Measurements from ENCODE around the gene MAFB. TPM values are rescaled to one million over a fixed set of nuclear protein-coding genes. Genes with fewer than 3 reads are reported as not detected.

Gene MAFB
- polyA plus RNA-seq, 4 donors = 19.3 to 135 (median 123) TPM

DNA sequence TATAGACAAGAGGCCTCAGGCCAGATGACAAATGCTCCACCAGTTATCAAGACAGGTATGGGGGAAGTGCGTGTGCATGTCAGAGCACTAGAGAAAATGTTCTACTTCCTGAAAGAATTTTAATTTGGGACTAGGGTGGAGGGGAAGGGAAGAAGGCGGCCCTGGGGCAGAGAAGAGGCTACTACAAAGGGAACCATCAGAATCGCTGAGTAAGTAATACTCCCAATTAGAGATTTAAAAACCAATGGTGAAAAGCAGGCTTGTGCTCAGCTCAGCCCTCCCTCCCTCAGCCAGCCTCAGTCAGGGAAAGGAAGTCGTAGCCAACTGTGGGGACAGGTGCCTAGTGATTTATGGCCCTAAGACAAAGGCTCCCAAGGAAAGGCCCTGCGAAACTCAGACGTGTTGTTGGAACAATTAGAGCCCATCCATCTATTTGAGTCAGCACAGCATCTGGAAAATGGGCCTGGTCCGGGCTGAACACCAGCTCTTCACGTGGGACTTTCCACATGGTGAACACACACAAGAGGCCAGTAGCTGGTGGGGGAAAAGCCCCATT, 15.0 kb upstream of the MAFB start:
- DNase-seq (ENCODE audit: low read depth in 4 of 4, low spot score in 3 of 4) = no peak

- no peak for DNase-seq (ENCODE audit: low read depth in 4 of 4, low spot score in 3 of 4)
These were observed 13.5 kb upstream of the MAFB start for GRCh38 chr20:40702504-40702903.

GRCh38 chr20:40698744-40699143, 9.7 kb upstream of the MAFB start:
- DNase-seq (ENCODE audit: low read depth in 4 of 4, low spot score in 3 of 4) = no peak

DNA sequence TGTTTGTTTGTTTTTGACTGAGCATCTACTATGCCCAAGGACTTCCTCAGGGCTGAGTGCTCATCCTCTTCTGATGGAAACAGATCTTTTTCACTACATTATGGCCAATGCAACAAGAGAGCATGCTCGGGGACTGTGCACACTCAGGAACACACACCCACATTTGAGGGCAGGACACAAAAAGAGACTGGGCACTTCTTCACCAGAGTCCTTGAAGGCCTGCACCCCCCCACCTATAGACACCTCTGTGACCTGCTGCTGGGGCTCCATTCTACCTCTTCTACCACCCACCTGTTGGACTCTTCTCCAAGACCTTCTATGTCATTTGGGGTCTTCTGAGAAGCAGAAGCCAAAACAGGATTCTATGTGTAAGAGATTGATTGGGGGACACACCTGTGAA, 9.2 kb upstream of the MAFB start:
- no peak for DNase-seq (ENCODE audit: low read depth in 4 of 4, low spot score in 3 of 4)

DNA sequence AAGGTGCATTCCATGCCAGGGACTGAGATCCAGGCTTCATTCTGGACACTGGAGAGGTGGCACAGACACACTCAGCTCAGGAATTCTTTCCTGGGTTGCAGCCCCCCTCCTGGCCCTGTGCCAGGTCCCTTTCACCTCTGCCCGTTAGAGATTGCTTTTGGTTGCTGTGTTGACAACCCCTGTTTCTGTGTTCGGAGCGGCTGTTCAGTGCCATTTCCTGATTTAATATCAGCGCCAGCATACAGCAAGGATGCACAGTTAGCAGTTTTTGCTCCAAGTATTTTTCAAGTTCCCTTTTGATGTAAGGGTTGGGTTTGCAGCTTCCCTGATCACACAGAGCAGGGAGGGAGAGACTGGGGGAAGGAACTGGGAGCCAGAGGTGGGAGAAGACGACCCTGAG, 8.5 kb upstream of the MAFB start:
- no peak for DNase-seq (ENCODE audit: low read depth in 4 of 4, low spot score in 3 of 4)

DNA sequence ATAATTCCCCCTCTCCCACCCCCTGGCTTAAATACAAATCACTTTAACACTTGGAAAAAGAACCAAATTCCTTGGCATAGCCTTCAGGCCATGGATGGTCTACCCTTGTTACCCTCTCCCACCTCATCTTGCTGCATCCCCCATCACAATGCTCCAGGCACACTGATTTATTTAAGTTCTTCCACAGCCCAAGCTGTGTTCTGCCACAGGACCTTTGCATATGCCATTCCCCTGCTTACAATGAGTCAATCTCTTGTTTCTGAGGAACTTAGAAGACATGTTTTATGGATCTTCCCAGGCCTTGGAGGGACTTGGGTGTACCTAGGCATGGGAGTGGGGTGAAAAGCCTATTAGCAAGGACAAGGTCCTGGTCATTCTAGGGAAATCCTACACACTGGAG, 6.2 kb upstream of the MAFB start:
- DNase-seq (ENCODE audit: low read depth in 4 of 4, low spot score in 3 of 4) = no peak

DNA sequence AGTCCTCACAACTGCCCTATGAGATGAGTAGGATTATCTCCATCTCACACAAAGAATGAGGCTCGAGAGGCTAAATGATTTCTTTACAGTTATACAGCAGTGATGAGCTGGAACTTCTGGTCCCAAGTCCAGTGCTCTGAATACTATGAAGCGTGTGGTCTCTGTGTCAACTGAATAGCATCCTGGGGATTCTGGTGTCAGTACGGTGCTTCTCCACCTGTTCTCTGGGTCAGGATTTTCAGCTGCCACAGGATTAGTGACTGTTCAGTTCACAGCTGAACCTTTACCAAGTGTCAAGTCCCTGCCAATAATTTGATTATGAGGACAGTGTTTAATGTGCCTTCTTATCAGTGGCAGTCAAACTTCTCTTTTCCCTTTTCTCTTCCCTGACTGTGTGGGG, 5.2 kb upstream of the MAFB start:
- no peak for DNase-seq (ENCODE audit: low read depth in 4 of 4, low spot score in 3 of 4)

DNA sequence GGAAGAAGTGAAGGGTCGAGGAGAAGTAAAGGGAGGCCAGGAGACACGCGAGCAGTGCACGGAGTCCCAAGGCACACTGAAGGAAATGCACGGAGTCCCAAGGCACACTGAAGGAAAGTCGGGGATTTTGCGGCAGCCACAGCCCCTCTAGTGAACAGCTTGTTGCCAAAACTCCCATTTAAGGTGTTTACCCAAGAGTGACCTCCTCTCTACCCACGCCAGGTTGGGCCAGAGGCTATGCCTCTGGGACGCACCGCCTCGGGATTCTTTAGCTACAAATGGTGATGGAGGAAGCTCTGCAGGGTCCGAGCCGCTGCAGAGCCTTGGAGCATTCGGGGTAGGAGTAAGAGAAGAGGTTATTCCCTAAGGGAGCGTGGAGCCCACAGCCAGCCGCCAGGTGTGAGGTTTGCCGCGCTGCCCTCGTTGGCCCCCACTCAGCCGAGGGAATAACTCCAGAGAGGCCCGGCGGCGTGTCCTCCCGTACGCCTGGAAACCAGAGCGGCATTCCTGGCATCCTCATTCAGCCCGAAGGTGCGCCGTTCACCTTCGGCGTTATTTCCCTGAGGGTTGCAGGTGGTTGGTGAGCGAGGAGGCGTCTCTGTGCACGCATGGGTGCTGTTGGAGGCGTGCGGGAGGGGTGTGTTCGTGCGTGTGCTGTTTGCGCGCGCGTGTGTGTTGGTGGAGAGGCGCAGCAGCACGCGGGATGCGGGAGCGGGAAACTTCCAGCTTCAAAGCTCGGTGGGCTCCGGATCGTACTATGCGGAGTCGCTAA, 3.4 kb upstream of the MAFB start:
- no peak for DNase-seq (ENCODE audit: low read depth in 4 of 4, low spot score in 3 of 4)

DNA sequence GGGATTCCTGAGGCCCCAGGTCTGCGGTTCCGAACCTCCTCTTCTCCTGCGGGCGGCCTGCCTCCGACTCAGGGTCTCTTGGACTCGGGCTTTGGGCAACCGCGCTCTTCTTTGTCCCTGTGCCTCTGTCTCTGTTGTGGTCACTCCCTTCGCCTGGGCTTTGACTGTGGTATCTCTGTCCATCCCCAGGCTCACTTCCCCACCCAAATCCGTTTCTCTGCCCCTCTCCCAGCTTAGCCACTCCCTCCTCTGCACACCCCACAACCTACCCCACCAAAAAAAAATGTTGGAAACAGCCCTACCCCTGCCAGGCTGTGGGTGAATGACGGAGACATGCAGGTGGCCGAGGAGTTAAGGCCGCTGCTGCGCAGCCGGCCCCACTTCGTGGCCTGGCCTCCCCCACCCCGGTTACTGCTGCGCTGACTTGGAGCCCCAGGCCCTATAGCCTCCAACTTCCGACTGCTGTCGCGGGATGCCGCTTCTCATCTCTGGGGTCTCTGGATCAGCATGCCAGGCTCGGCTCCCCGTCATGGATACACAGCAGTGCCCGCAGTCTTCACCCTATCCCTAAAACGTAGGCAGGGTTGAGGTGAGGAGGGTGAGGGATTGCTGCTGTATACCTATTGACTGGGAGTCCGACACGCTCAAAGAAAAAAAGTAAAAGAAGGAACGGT, 2.7 kb upstream of the MAFB start:
- DNase-seq (ENCODE audit: low read depth in 4 of 4, low spot score in 3 of 4) = no peak

- DNase-seq (ENCODE audit: low read depth in 4 of 4, low spot score in 3 of 4) = no peak
These were observed 2.0 kb upstream of the MAFB start for GRCh38 chr20:40690836-40691565.

DNA sequence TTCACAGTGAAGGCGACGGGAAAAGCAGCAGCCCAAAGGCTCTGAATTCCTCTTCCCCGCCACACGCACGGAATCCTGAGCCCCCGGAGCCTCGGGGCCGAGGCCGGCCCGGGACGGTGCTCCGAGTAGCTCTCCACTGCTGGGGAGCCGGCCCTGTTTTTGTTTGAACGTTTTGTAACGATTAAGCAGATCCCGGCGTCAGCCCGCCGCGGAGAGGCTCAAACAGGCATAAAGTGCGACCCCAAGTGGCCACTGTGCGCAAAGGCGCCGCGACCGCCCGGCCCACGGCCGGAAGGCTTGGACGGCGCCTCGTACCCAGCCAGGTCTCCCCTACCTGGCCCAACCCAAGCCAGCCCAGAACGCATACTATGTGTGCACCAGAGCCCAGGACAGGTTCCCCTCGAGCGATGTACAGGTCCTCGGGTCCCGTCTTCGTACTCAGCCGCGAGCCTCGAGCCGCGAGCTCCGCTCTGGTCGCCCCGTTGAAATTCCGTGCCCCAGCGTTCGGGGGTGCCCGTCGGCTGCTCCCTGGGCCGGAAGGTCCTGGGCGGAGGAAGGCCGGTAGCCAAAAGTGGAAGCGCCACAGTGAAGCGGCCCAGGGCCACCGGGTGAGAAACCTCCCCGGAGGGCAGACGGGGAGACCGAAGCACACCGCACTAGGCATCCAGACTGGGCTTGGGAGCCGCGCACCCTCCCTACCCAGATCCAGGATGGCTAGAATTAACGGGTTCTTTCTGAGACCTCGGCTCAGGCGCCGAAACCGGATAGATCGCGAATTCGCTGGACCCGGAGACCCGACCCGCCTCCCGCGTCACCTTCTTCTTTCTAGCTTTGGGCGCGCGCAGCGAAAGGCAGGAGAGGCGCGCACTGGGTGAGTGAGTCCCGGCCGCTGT, 1.2 kb upstream of the MAFB start:
- peak; percentile 81 to 86 (median 82) for DNase-seq (ENCODE audit: low read depth in 4 of 4, low spot score in 3 of 4)

- no peak for DNase-seq (ENCODE audit: low read depth in 4 of 4, low spot score in 3 of 4)
These were observed 622 bp downstream of the MAFB start for GRCh38 chr20:40688129-40689099.

- no peak for DNase-seq (ENCODE audit: low read depth in 4 of 4, low spot score in 3 of 4)
These were observed 1.5 kb downstream of the MAFB start for GRCh38 chr20:40687384-40688128.

GRCh38 chr20:40686893-40687292, 2.1 kb downstream of the MAFB start:
- DNase-seq (ENCODE audit: low read depth in 4 of 4, low spot score in 3 of 4) = no peak

DNA sequence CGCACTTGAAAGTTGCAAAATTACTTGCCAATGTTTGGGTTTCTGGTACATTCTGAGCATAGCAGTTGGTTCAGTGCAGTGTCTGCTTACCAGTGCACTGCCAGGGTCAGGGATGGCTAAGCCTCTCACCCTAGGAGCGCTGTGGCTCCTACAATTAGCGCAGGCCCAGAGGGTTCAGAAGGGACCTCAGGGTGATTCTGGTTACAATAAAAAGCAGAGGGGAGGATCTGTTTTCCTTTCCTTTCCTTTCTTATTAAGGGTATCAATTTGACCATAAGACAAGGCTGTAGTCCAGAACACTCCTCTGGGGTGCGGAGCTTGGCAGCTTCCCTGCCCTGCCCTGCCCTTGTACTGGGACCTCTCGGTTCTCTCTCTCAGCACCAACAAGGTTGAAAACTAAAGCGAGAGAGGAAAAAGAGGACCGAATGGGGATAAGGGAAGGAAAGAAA, 2.6 kb downstream of the MAFB start:
- no peak for DNase-seq (ENCODE audit: low read depth in 4 of 4, low spot score in 3 of 4)

DNA sequence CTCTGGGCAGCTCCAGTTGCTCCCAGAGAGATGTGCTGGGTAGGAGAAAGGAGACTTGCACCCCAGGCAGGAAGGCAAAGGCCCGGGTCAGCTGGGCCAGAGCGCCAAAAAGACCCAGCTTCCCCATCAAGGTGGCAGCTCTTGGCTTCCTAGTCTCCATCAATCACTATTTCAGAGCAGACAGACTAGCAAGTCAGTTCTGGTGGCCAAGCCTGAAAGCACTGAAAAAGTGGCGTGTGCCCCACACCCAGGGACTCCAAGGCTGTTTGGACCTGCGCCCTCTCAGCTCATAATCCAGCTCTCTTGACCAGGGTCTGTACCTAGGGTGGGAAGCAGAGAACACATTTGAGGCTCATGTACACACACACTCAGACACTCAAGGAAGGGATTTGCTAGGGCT, 3.7 kb downstream of the MAFB start:
- DNase-seq (ENCODE audit: low read depth in 4 of 4, low spot score in 3 of 4) = no peak

GRCh38 chr20:40683894-40684268, 5.2 kb downstream of the MAFB start:
- DNase-seq (ENCODE audit: low read depth in 4 of 4, low spot score in 3 of 4) = no peak

DNA sequence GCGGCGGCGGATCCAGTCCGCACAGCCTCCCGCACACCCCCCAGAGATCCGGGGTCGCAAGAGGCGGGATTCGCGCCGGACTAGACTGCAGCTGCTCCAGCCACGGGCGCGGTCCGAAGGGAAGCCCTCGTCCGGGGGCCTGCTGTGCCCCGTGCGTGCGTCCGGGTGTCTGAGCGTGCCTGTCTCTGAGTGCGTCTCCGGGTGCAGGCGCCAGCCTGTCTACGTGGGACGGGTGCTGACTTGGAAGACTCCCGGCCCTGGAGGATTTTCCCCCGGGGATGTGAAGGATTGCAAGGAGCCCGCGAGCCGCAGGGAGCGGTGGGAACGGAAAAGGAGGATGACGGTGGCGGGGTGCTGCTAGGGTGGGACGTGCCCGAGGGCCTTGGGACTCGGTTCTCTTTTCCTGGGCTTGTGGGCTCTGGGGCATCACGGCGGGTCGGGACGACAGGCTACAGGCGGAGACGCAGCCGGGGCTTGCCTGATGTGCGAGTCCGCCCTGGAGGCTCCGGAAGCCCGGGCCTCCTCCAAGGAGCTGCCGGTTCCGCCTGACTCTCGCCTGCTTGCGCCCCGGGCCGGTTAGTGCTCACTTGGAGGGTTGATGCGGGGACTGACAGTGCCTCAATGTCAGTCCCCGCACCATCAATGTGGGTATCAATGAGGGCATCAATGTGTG, 5.7 kb downstream of the MAFB start:
- no peak for DNase-seq (ENCODE audit: low read depth in 4 of 4, low spot score in 3 of 4)

All from left renal pelvis (tissue), 4 donors.